Kidney epithelial cell (primary cell): ENCODE results near the gene ZCCHC7. TPM values are rescaled to one million over a fixed set of nuclear protein-coding genes. Genes with fewer than 3 reads are reported as not detected.
"Not testable (repeated sequence)": the region's sequence is repeated elsewhere in the genome, so short reads cannot be mapped to it uniquely, and the experiment has no call there.

Experiments used
- DNase-seq: peaks from one replicate; pipeline ENCODE4 v3.0.0-alpha.2; 2010; ENCODE audit warnings: low read depth
- H3K27me3 ChIP-seq: 2 replicates; pipeline ENCODE4 v1.6.0; 2011; ENCODE audit warnings: low read length; ENCODE audit not compliant: control insufficient read depth, insufficient read depth
- H3K36me3 ChIP-seq: 2 replicates; pipeline ENCODE4 v1.5.1; 2011; ENCODE audit warnings: low read length; ENCODE audit not compliant: control insufficient read depth, insufficient read depth
- H3K4me3 ChIP-seq: 2 replicates; pipeline ENCODE4 v1.5.1; 2011; ENCODE audit warnings: low read depth, mild to moderate bottlenecking, control low read depth, low read length
- total RNA-seq: library from RNA; depleted of rRNA; stranded (reverse); fragments of >200 nt; gene quantifications from 2 replicates; pipeline ENCODE4 v1.2.3, GENCODE V29; 2015
- TF ChIP-seq, protein P1 (sequence below): IDR thresholded peaks from 2 replicates; pipeline ENCODE4 v1.5.1; 2011; ENCODE audit warnings: mild to moderate bottlenecking, moderate library complexity, low read length, control low read depth, inconsistent platforms; ENCODE audit not compliant: insufficient read depth, poor library complexity, severe bottlenecking

Gene ZCCHC7
- total RNA-seq, 1 donor from 2014 or later: 18.0 TPM

DNA sequence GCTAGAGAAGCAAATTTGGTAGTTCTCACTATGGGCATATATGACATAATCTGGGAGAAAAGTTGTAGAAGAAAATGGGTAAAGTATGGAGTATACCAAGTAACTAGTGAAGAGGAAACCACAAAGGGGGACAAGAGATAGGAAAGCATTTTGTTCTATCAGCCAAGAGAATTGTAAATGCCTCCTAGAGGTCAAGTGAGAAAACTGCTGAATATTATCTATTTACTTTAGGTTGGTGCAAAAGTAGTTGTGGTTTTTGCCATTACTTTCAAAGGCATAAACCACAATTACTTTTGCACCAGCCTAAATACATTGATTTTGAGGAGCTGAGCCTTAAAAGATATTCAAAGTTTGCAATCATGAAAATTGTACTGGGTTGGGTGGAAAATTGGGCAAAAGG is 175.4 kb downstream of the ZCCHC7 start:
- H3K36me3 ChIP-seq: no peaks in the 10 kb centered on the region
- no peak for DNase-seq
- no peaks in the 10 kb centered on the region for H3K27me3 ChIP-seq
- H3K4me3 ChIP-seq: no peak overlapping the region
- TF ChIP-seq, protein P1, sequence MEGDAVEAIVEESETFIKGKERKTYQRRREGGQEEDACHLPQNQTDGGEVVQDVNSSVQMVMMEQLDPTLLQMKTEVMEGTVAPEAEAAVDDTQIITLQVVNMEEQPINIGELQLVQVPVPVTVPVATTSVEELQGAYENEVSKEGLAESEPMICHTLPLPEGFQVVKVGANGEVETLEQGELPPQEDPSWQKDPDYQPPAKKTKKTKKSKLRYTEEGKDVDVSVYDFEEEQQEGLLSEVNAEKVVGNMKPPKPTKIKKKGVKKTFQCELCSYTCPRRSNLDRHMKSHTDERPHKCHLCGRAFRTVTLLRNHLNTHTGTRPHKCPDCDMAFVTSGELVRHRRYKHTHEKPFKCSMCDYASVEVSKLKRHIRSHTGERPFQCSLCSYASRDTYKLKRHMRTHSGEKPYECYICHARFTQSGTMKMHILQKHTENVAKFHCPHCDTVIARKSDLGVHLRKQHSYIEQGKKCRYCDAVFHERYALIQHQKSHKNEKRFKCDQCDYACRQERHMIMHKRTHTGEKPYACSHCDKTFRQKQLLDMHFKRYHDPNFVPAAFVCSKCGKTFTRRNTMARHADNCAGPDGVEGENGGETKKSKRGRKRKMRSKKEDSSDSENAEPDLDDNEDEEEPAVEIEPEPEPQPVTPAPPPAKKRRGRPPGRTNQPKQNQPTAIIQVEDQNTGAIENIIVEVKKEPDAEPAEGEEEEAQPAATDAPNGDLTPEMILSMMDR: peak; percentile 21

DNA sequence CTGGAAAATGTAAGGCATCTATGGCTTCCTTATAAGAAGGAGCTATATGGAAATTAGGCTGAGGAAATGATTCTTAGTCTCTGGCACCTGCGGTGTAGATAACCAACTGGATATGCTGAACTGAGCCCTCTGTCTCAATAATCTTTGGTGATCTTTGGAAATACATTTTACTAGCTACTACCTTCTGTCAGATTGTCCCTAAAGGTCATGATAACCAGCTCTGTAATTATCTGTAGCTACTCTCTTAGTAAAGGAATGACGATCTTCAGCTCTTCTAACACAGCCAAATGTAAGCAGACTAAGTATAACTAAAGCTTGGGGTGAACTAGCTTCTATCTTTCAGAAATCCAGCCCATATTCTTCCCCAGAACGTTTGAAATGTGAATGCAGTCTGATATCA is 177.2 kb downstream of the ZCCHC7 start:
- TF ChIP-seq, protein P1: no peak
- no peaks in the 10 kb centered on the region for H3K27me3 ChIP-seq
- H3K36me3 ChIP-seq: no peaks in the 10 kb centered on the region
- H3K4me3 ChIP-seq: no peak overlapping the region
- no peak for DNase-seq

DNA sequence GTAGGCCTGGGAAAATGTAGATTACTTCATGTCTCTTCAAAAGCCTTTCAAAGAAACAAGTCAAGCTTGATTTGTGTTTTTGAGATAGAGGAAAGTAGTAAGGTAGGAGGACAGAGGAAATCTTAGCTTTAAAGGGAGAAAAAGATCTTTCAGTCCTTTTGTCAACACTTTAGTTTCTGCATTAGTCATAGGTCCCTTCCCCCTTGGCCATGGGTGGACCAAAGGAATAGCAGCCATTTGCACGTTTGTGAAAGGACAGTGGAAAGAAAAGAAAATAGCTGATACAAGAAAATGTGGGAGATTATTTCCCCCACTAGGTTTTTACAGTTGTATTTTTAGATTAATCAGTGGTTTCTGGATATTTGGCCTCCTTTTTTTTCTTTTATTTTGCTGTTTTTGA is 180.2 kb downstream of the ZCCHC7 start:
- no peak overlapping the region for H3K4me3 ChIP-seq
- TF ChIP-seq, protein P1: no peak
- H3K27me3 ChIP-seq: no peaks in the 10 kb centered on the region
- no peak for DNase-seq
- no peaks in the 10 kb centered on the region for H3K36me3 ChIP-seq

DNA sequence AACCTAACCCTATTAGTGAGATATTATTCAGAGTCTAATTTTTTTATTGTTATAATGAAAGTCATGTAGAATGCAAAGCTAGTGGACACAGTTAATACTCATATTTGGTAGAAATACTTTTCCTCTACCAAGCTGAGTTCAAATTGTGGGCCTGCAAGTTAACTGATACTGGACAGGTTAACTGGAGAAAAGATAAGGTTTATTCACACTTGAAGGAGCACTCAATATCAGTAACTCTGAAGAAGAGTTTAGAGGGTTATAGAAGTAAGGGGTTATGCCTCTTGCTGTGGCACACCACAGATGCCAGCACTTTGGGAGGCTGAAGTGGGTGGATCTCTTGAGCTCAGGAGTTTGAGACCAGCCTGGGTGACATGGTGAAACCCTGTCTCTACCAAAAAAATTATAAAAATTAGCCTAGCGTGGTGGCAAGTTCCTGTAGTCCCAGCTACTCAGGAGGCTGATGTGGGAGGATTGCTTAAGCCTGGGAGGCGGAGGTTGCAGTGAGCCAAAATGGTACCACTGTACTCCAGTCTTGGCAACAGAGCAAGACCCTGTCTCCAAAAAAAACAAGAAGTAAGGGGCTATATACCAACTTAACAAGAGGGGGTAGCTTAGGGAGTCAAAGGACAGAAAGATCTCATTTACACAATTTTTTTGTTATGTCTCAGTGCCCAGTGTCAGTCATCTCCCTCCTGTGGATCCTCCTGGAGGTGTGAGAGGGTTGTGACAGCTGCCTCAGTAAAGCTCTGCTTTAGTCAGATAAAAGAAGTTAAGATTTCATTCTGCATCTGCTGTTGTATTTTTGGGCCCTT is 180.9 kb downstream of the ZCCHC7 start:
- no peak for DNase-seq
- H3K4me3 ChIP-seq: no peak overlapping the region
- no peaks in the 10 kb centered on the region for H3K36me3 ChIP-seq
- H3K27me3 ChIP-seq: no peaks in the 10 kb centered on the region
- TF ChIP-seq, protein P1: no peak

DNA sequence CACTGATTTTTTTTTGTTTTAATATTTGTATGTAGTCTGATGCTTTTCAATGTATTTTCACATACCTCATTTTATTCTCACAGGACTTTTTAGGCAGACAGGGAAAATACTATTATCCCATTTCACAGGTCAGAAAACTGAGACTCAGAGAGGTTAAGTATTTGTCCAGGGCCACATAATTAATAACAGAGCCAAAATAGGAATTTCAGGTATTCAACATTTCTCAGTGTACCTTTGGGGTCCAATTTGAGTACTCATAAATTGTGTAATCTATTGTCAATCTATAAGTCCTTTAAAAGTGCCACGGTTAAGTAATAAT is 181.4 kb downstream of the ZCCHC7 start:
- no peak overlapping the region for H3K4me3 ChIP-seq
- TF ChIP-seq, protein P1: no peak
- no peaks in the 10 kb centered on the region for H3K27me3 ChIP-seq
- no peak for DNase-seq
- H3K36me3 ChIP-seq: no peaks in the 10 kb centered on the region

DNA sequence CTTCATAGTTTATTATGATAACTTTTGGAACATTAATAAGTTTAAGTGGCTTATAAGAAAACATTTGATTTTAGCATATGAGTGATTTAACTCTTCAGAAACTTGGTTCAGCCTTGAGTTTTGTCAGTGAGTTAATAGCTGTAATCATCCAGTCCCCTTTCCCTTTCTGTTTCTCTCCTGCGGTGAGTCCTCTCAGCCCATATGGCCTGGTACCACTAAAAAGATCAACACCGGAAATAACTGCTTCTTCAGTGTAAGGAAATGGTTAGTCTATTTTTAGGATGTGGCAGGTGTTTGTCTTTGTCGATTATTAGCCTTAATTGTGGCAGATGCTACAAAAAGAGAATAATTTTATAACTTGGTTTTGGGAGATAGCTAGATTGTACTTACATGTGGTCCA is 181.9 kb downstream of the ZCCHC7 start:
- Histone ChIP-seq H3K36me3 (no peaks in the 10 kb centered on the region), H3K4me3 (no peak overlapping the region), H3K27me3 (no peaks in the 10 kb centered on the region)
- TF ChIP-seq, protein P1: no peak
- DNase-seq: no peak

DNA sequence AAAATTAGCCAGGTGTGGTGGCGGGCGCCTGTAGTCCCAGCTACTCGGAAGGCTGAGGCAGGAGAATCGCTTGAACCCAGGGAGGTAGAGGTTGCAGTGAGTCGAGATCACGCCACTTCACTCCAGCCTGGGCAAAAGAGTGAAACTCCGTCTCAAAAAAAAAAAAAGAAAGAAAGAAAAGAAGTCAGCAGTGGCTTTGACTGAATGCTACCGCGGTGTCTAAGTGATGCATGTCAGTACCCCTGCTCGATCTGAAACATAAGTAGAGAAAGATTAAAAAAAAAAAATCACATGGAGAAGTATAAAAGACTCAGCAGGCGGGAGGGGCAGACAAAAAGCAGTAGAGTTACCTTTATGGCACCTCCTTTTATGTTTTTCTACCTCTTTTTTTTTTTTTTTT is 182.9 kb downstream of the ZCCHC7 start:
- H3K27me3 ChIP-seq, DNase-seq, H3K36me3 ChIP-seq, H3K4me3 ChIP-seq: not testable (repeated sequence)
